K562 (cell line): ENCODE data around the gene ANAPC5. TPM values are rescaled to one million over a fixed set of nuclear protein-coding genes. Genes with fewer than 3 reads are reported as not detected.

Source experiments
- ATAC-seq: fragments of 200-7000 bp; cut with Tn5 transposase; 3 replicates; pipeline ENCODE4 v1.9.1; 2020; ENCODE audit warnings: moderate library complexity
- BruUV-seq: library from RNA; stranded (reverse); fragments of 400-500 nt; replicated peaks from 2 replicates; lab custom pipeline; 2021; lab: Mats Ljungman, UMichigan
- CTCF ChIA-PET: fragments of 300-600 bp; formaldehyde crosslinking; extraction: SDS; loops from one replicate; lab custom pipeline; 2021; ENCODE audit warnings: low intra/inter-chr PET ratio; lab: Yijun Ruan, JAX
- POLR2A ChIA-PET: fragments of 300-600, 350-650 bp; sonication (Branson Sonifier 250); formaldehyde crosslinking; extraction: SDS; loops from one replicate; lab custom pipeline; 2021; ENCODE audit warnings: antibody characterized with exemption, inconsistent platforms; lab: Yijun Ruan, JAX
- DNase-seq, 4 experiments: peaks; one replicate each; pipeline versions ENCODE4 v3.0.0 to v3.0.0-alpha.2; 2011 to 2018; ENCODE audit warnings: low spot score in 3 of 4, mixed read lengths in 3 of 4; ENCODE audit errors: extremely low read depth in 1 of 4
- FAIRE-seq: peaks from 2 replicates; lab custom pipeline; 2011; peaks lifted over from hg19 to GRCh38; lab: Jason Lieb, UNC
- H2AFZ ChIP-seq: 2 replicates; pipeline ENCODE4 v1.6.0; 2011; ENCODE audit warnings: low read depth, low read length, control low read depth, inconsistent platforms
- H3K27ac ChIP-seq: fragments of 200-600 bp; 3 replicates; pipeline ENCODE4 v1.8.0; 2011; ENCODE audit warnings: low read depth, mild to moderate bottlenecking, control low read depth, inconsistent platforms, low read length, moderate library complexity, mixed read lengths; ENCODE audit errors: extremely low read depth
- H3K27me3 ChIP-seq, 2 experiments: fragments of 300-600 bp in 1 of 2; 2 replicates in 1 of 2; 3 replicates in 1 of 2; pipeline versions ENCODE4 v1.6.0 to v1.8.0; 2011; ENCODE audit warnings: inconsistent platforms in 2 of 2, low read length in 2 of 2, mild to moderate bottlenecking in 1 of 2, mixed read lengths in 1 of 2, moderate library complexity in 1 of 2; ENCODE audit not compliant: control insufficient read depth in 2 of 2, insufficient read depth in 2 of 2
- H3K36me3 ChIP-seq: fragments of 300-600 bp; 3 replicates; pipeline ENCODE4 v1.8.0; 2011; ENCODE audit warnings: mild to moderate bottlenecking, low read length, inconsistent platforms; ENCODE audit not compliant: control insufficient read depth, insufficient read depth
- H3K4me1 ChIP-seq, 2 experiments: fragments of 200-600 bp in 1 of 2; replicated peaks in 1 of 2; 2 replicates in 1 of 2; 3 replicates in 1 of 2; pipeline versions ENCODE4 v1.5.1 to v1.8.0; 2011; ENCODE audit warnings: inconsistent platforms in 2 of 2, low read length in 2 of 2, mild to moderate bottlenecking in 1 of 2, mixed read lengths in 1 of 2, moderate library complexity in 1 of 2; ENCODE audit not compliant: control insufficient read depth in 2 of 2, insufficient read depth in 2 of 2
- H3K4me2 ChIP-seq: 2 replicates; pipeline ENCODE4 v1.6.1; 2011; ENCODE audit warnings: low read length, control low read depth, inconsistent platforms, mixed read lengths; ENCODE audit not compliant: insufficient read depth
- H3K4me3 ChIP-seq: fragments of 200-600 bp; sonication (generic), shearing (Covaris generic); 2 replicates; pipeline ENCODE4 v1.5.1; 2016; ENCODE audit warnings: control low read depth, inconsistent platforms
- H3K79me2 ChIP-seq: fragments of 200-600 bp; 3 replicates; pipeline ENCODE4 v1.8.0; 2011; ENCODE audit warnings: low read length, inconsistent platforms; ENCODE audit not compliant: control insufficient read depth, insufficient read depth
- H3K9ac ChIP-seq, 2 experiments: 2 replicates each; pipeline versions ENCODE4 v1.6.0 to v1.6.1; 2011; ENCODE audit warnings: low read depth in 2 of 2, low read length in 2 of 2, control low read depth in 1 of 2, inconsistent platforms in 1 of 2, mild to moderate bottlenecking in 1 of 2, mixed read lengths in 1 of 2; ENCODE audit not compliant: insufficient read depth in 1 of 2
- H3K9me1 ChIP-seq: one replicate; pipeline ENCODE4 v1.6.0; 2011; ENCODE audit warnings: inconsistent platforms, mild to moderate bottlenecking, low read length, moderate library complexity; ENCODE audit not compliant: control insufficient read depth, insufficient read depth
- H3K9me3 ChIP-seq: replicated peaks from 2 replicates; pipeline ENCODE4 v1.5.1; 2011; ENCODE audit warnings: low read depth, low read length, inconsistent platforms; ENCODE audit not compliant: control insufficient read depth, insufficient read depth
- H4K20me1 ChIP-seq: replicated peaks from 2 replicates; pipeline ENCODE4 v1.6.1; 2011; ENCODE audit warnings: low read length, inconsistent platforms, mixed read lengths; ENCODE audit not compliant: control insufficient read depth, insufficient read depth
- BACH1 ChIP-seq: fragments of 200-800 bp; sonication (Bioruptor generic); IDR thresholded peaks from 2 replicates; pipeline ENCODE4 v1.6.1; 2016; ENCODE audit warnings: missing genetic modification characterization, missing compliant biosample characterization
- CEBPB ChIP-seq: fragments of 450-650 bp; IDR thresholded peaks from 2 replicates; pipeline ENCODE4 v1.6.1; 2016; ENCODE audit warnings: missing genetic modification characterization, missing compliant biosample characterization
- HDAC8 ChIP-seq: fragments of 450-650 bp; IDR thresholded peaks from 2 replicates; pipeline ENCODE4 v1.6.1; 2016; ENCODE audit warnings: mild to moderate bottlenecking, missing genetic modification characterization, moderate library complexity, missing compliant biosample characterization
- MAZ ChIP-seq, 2 experiments: fragments of 450-650 bp in 1 of 2; sonication (generic) in 1 of 2; formaldehyde crosslinking; IDR thresholded peaks in 1 of 2; conservative IDR thresholded peaks in 1 of 2; 2 replicates each; pipeline versions ENCODE4 v1.4.0 to v1.5.0; 2020; ENCODE audit warnings: mild to moderate bottlenecking in 1 of 2, missing genetic modification reagents in 1 of 2
- MEF2D ChIP-seq: conservative IDR thresholded peaks from 2 replicates; pipeline ENCODE4 v1.6.1; 2016; ENCODE audit warnings: low read depth, missing genetic modification characterization, missing compliant biosample characterization
- MTA1 ChIP-seq: fragments of 450-650 bp; IDR thresholded peaks from 2 replicates; pipeline ENCODE4 v1.6.1; 2017; ENCODE audit warnings: borderline replicate concordance
- MYBL2 ChIP-seq, 2 experiments: fragments of 450-650 bp in 1 of 2; sonication (generic) in 1 of 2; formaldehyde crosslinking in 1 of 2; IDR thresholded peaks; 2 replicates each; pipeline versions ENCODE4 v1.6.1 to v1.8.1; 2017 to 2022; ENCODE audit warnings: borderline replicate concordance in 1 of 2, inconsistent platforms in 1 of 2, low read depth in 1 of 2, mild to moderate bottlenecking in 1 of 2, missing genetic modification reagents in 1 of 2, moderate library complexity in 1 of 2
- SUPT5H ChIP-seq: fragments of 450-650 bp; IDR thresholded peaks from 2 replicates; pipeline ENCODE4 v1.6.1; 2016
- TAF9B ChIP-seq: fragments of 450-650 bp; IDR thresholded peaks from 2 replicates; pipeline ENCODE4 v1.6.1; 2018; ENCODE audit warnings: mild to moderate bottlenecking; ENCODE audit not compliant: partially characterized antibody
- TARDBP ChIP-seq: fragments of 450-650 bp; IDR thresholded peaks from 2 replicates; pipeline ENCODE4 v1.6.1; 2016
- ZBTB33 ChIP-seq: sonication (generic); formaldehyde crosslinking; IDR thresholded peaks from 2 replicates; pipeline ENCODE4 v1.8.1; 2023; ENCODE audit warnings: mild to moderate bottlenecking, missing genetic modification reagents
- ZMIZ1 ChIP-seq, 2 experiments: fragments of 150-350 bp in 1 of 2; IDR thresholded peaks; 2 replicates each; pipeline ENCODE4 v1.6.1; 2012 to 2016; ENCODE audit warnings: low read depth in 2 of 2, low read length in 2 of 2, mild to moderate bottlenecking in 1 of 2, moderate library complexity in 1 of 2
- ZNF277 ChIP-seq: fragments of 250-450 bp; sonication (Bioruptor Pico); IDR thresholded peaks from 2 replicates; pipeline ENCODE4 v1.8.0; 2022; ENCODE audit warnings: inconsistent platforms, mild to moderate bottlenecking, moderate library complexity, borderline replicate concordance
- WGBS: fragments of 100-300 bp; shearing (Covaris generic); methylation state at CpG from one replicate; pipeline ENCODE4 v1.1.6; 2016; ENCODE audit warnings: low coverage, mixed read lengths; ENCODE audit not compliant: insufficient coverage; ENCODE audit errors: missing lambda C conversion rate; 5-methylcytosine and 5-hydroxymethylcytosine counted together
- in situ Hi-C: fragments of 300-500 bp; cut with MboI; formaldehyde crosslinking; loops from 4 replicates; pipeline ENCODE4 v1.15.0; 2018; ENCODE audit warnings: inconsistent platforms, mixed read lengths
- intact Hi-C: fragments of 100-400 bp; cut with micrococcal nuclease; formaldehyde crosslinking; loops from 2 replicates; pipeline ENCODE4 v1.14.2; 2022
- polyA plus RNA-seq, 8 experiments: library from polyadenylated mRNA; depleted of rRNA in 4 of 8; stranded (reverse) in 5 of 8; unstranded in 3 of 8; fragments of >200 nt; fragmentation: Nextera tagmentation in 2 of 8; fragmentation: Illumina TruSeq in 1 of 8; extraction: Ambion mirVana in 2 of 8; extraction: Trizol in 1 of 8; gene quantifications; 2 replicates each; pipeline versions ENCODE4 v1.2.1 to v1.2.3, GENCODE V29; 2011 to 2014; ENCODE audit warnings: inconsistent platforms in 1 of 8, missing spikeins in 1 of 8
- total RNA-seq, 7 experiments: library from RNA; depleted of rRNA in 6 of 7; stranded (reverse); fragments of >200 nt in 6 of 7; fragmentation: Illumina TruSeq in 2 of 7; extraction: Trizol in 2 of 7; gene quantifications; 2 replicates each; pipeline versions ENCODE4 v1.2.1 to v1.2.3, GENCODE V29; 2011 to 2021; ENCODE audit warnings: low replicate concordance in 1 of 7
- TF ChIP-seq, protein P1 (sequence below): fragments of 450-650 bp; formaldehyde crosslinking; IDR thresholded peaks from 2 replicates; pipeline ENCODE4 v1.4.0; 2022; ENCODE audit warnings: missing genetic modification characterization

Gene ANAPC5
- total and polyA plus RNA-seq, 9 of the 15 experiments (the other 6 are each of a cell fraction or from before 2014, with no cell fraction given), result 136 to 315 (median 197) TPM

- H3K36me3 ChIP-seq, result peaks cover 91% of the 10 kb centered on the region
- peak overlapping the region; percentile 23; the same call in 1 of the 3 replicates for H3K27ac ChIP-seq
- no peak overlapping the region for H3K4me2 ChIP-seq
- H2AFZ ChIP-seq, result no peak overlapping the region
- ChIA-PET POLR2A (interaction anchor here (0.6 kb wide), 1 partner anchor 21 kb away, joined by 3 read pairs; no protein-coding TSS in a partner anchor), CTCF (no interaction called here)
- H3K4me1 ChIP-seq, result peaks cover 0 to 3% of the 10 kb centered on the region in 2 experiments; a peak in 1 of 5 replicates
- no peak overlapping the region for H3K4me3 ChIP-seq
- H3K9ac ChIP-seq, result no peak overlapping the region
- H3K9me1 ChIP-seq, result no peaks in the 10 kb centered on the region
- ATAC-seq (peak; percentile 59), DNase-seq (no peak), FAIRE-seq (no peak)
- BruUV-seq, result no TSS peak
- in situ Hi-C loops, result no loop called here
- no peaks in the 10 kb centered on the region for H3K27me3 ChIP-seq
- intact Hi-C loops, result no loop called here
- whole genome bisulfite sequencing, result 80% methylated on average over 5 of the region's 5 CpGs
- no peaks in the 10 kb centered on the region for H3K79me2 ChIP-seq
- no peaks in the 10 kb centered on the region for H3K9me3 ChIP-seq
- H4K20me1 ChIP-seq, result no peaks in the 10 kb centered on the region
- TF ChIP-seq BACH1 (tag) (no peak), TAF9B (no peak), SUPT5H (no peak), TARDBP (no peak), MAZ (CRISPR knock-in tag; conservative IDR thresholded peaks at IDR 0.05 in 1 of 2, IDR thresholded peaks at IDR 0.05 in 1 of 2) (0 out of 4 replicates have a peak, but pooled peaks of 1 of the 2 experiments have one; percentile 36), HDAC8 (tag) (peak; percentile 73), MEF2D (tag) (peak; percentile 66; the same call in 1 of the 2 replicates), ZBTB33 (CRISPR knock-in tag) (no peak), MTA1 (peak; percentile 72; the same call in 1 of the 2 replicates), CEBPB (peak; percentile 76; the same call in 1 of the 2 replicates), MYBL2 (IDR thresholded peaks at IDR 0.05; ENCODE audit: low read depth) (no peak), MYBL2 (CRISPR knock-in tag; IDR thresholded peaks at IDR 0.05; ENCODE audit: borderline replicate concordance) (no peak), ZMIZ1 (IDR thresholded peaks at IDR 0.05; ENCODE audit: low read depth in 2 of 2, low read length in 2 of 2) (no peak), ZNF277 (CRISPR knock-in tag) (no peak)
- TF ChIP-seq, protein P1, sequence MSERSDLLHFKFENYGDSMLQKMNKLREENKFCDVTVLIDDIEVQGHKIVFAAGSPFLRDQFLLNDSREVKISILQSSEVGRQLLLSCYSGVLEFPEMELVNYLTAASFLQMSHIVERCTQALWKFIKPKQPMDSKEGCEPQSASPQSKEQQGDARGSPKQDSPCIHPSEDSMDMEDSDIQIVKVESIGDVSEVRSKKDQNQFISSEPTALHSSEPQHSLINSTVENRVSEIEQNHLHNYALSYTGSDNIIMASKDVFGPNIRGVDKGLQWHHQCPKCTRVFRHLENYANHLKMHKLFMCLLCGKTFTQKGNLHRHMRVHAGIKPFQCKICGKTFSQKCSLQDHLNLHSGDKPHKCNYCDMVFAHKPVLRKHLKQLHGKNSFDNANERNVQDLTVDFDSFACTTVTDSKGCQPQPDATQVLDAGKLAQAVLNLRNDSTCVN, result no peak
Measured at GRCh38 chr12:121325922-121326396, 26.3 kb downstream of the ANAPC5 start.
